GM12891 (cell line): ENCODE results near the gene BDNF.

ENCODE experiments used
- POLR2A ChIP-seq: IDR thresholded peaks from 2 replicates; pipeline ENCODE4 v1.6.1; 2011; ENCODE audit warnings: low read depth, low read length, control low read depth
- POLR2AphosphoS5 ChIP-seq: IDR thresholded peaks from 2 replicates; pipeline ENCODE4 v1.6.1; 2011; ENCODE audit warnings: low read depth, low read length, control low read depth

DNA sequence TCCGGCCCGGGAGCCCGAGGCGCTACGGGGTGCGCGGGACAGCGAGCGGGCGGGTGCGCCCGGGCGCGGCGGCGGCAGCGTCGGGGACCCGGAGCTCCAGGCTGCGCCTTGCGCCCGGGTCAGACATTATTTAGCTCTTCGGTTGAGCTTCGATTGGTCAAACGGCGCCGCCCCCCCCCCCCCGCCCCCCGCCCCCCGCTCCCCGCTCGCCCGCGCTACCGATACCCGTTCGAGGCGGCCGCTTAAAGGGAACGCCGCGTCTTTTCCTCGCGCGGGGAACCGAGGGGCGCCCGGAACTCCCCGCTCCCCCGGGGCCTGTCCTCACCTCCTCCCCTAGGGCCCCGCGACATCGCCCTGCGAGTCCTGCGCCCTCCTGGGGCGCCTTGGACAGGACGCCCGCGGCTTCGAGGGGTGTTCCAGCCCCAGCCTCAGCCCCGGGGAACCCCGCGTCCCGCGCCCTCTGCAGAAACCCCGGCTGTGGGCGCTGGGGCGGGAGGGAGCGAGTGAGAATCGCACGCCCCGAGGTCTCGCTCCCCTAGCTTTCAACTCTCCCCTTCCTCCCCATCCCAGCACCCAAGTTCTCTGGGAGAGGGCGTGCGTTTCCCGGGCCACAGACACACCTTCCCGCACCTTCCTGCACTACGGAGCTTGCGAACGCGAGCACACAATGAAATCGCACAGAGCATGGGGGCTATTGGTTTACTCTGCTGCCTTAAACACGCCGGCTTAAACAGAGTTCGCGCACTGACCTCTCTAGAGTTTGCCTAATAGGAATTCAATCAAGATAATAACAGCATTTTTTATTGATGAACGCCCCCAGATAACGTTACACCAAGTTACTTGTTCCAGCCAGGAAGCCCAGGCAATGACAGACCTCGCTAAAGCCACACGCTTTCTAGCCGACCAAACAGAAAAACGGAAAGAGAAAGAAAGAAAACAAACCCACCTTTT, at the start of gene BDNF:
- TF ChIP-seq POLR2A (no peak), POLR2AphosphoS5 (no peak)
